HCT116 (cell line): Measurements from ENCODE around the gene PLEKHA5. TPM values are rescaled to one million over a fixed set of nuclear protein-coding genes. Genes with fewer than 3 reads are reported as not detected.

ENCODE experiments used
- ATAC-seq: fragments of 200-7000 bp; cut with Tn5 transposase; 2 replicates; pipeline ENCODE4 v1.9.1; 2020; ENCODE audit warnings: mild to moderate bottlenecking, moderate library complexity
- BruUV-seq: library from RNA; stranded (reverse); fragments of 400-500 nt; replicated peaks from 2 replicates; lab custom pipeline; 2021; lab: Mats Ljungman, UMichigan
- CTCF ChIA-PET: fragments of 300-600 bp; sonication (Branson Sonifier 250); formaldehyde crosslinking; loops from one replicate; lab custom pipeline; 2021; ENCODE audit warnings: antibody characterized with exemption; lab: Charles Lee
- POLR2A ChIA-PET: fragments of 300-600, 350-600 bp; sonication (Branson Sonifier 250); formaldehyde crosslinking; loops from one replicate; lab custom pipeline; 2021; ENCODE audit warnings: antibody characterized with exemption; lab: Charles Lee
- RAD21 ChIA-PET, 2 experiments: fragments of 300-600 bp; sonication (Branson Sonifier 250); formaldehyde crosslinking; loops; one replicate each; lab custom pipeline; 2023; ENCODE audit warnings: low total read pairs in 2 of 2; ENCODE audit not compliant: uncharacterized antibody in 2 of 2, unreplicated experiment in 2 of 2, low non-redundant PET in 1 of 2; lab: Charles Lee
- DNase-seq: peaks from one replicate; pipeline ENCODE4 v3.0.0-alpha.2; 2010; ENCODE audit warnings: low read depth, low spot score
- H2AFZ ChIP-seq: fragments of 200-600 bp; shearing (Covaris generic), sonication (generic); 2 replicates; pipeline ENCODE4 v1.6.1; 2017; ENCODE audit warnings: low read depth, mixed run types, mixed read lengths, antibody characterized with exemption, low read length; ENCODE audit not compliant: poor library complexity, severe bottlenecking
- H3K27ac ChIP-seq: 2 replicates; pipeline ENCODE4 v1.5.1; 2012; ENCODE audit warnings: low read depth, low read length
- H3K27me3 ChIP-seq: fragments of 200-600 bp; sonication (generic); 2 replicates; pipeline ENCODE4 v1.6.1; 2016; ENCODE audit warnings: mixed run types, low read length, mixed read lengths; ENCODE audit not compliant: insufficient read depth
- H3K36me3 ChIP-seq, 2 experiments: fragments of 200-500 bp in 1 of 2; fragments of 200-600 bp in 1 of 2; sonication (Bioruptor generic) in 1 of 2; sonication (generic) in 1 of 2; 2 replicates each; pipeline versions ENCODE4 v1.5.1 to v1.6.1; 2014 to 2016; ENCODE audit warnings: low read length in 2 of 2, inconsistent platforms in 1 of 2, mixed read lengths in 1 of 2, mixed run types in 1 of 2; ENCODE audit not compliant: insufficient read depth in 2 of 2, control insufficient read depth in 1 of 2
- H3K4me1 ChIP-seq, 2 experiments: fragments of 200-600 bp in 1 of 2; sonication (generic) in 1 of 2; 2 replicates each; pipeline versions ENCODE4 v1.5.1 to v1.6.1; 2012 to 2017; ENCODE audit warnings: low read length in 2 of 2, inconsistent platforms in 1 of 2, mild to moderate bottlenecking in 1 of 2, mixed read lengths in 1 of 2, mixed run types in 1 of 2, moderate library complexity in 1 of 2; ENCODE audit not compliant: insufficient read depth in 2 of 2, control insufficient read depth in 1 of 2
- H3K4me2 ChIP-seq: fragments of 200-600 bp; sonication (generic); 2 replicates; pipeline ENCODE4 v1.6.1; 2017; ENCODE audit warnings: mixed run types, low read length, mixed read lengths
- H3K4me3 ChIP-seq, 2 experiments: fragments of 200-600 bp in 1 of 2; sonication (generic) in 1 of 2; replicated peaks in 1 of 2; 2 replicates each; pipeline ENCODE4 v1.5.1; 2011 to 2016; ENCODE audit warnings: low read length in 2 of 2, control low read depth in 1 of 2, low read depth in 1 of 2, mild to moderate bottlenecking in 1 of 2, mixed read lengths in 1 of 2, mixed run types in 1 of 2
- H3K79me2 ChIP-seq: fragments of 200-600 bp; sonication (generic); 2 replicates; pipeline ENCODE4 v1.6.1; 2017; ENCODE audit warnings: mild to moderate bottlenecking, mixed run types, low read length, moderate library complexity, mixed read lengths; ENCODE audit not compliant: insufficient read depth
- H3K9ac ChIP-seq: fragments of 200-600 bp; sonication (generic); 2 replicates; pipeline ENCODE4 v1.6.1; 2016; ENCODE audit warnings: low read length, mixed read lengths
- H3K9me2 ChIP-seq: fragments of 200-600 bp; sonication (generic), shearing (Covaris generic); 2 replicates; pipeline ENCODE4 v1.6.1; 2017; ENCODE audit warnings: mixed run types, mild to moderate bottlenecking, moderate library complexity; ENCODE audit not compliant: insufficient read depth
- H3K9me3 ChIP-seq, 2 experiments: fragments of 200-500 bp in 1 of 2; fragments of 200-600 bp in 1 of 2; sonication (Bioruptor generic) in 1 of 2; sonication (generic) in 1 of 2; 2 replicates each; pipeline ENCODE4 v1.6.1; 2014 to 2017; ENCODE audit warnings: low read length in 2 of 2, mixed read lengths in 2 of 2, inconsistent platforms in 1 of 2, low read depth in 1 of 2, mild to moderate bottlenecking in 1 of 2, mixed run types in 1 of 2, moderate library complexity in 1 of 2; ENCODE audit not compliant: control insufficient read depth in 1 of 2, insufficient read depth in 1 of 2
- H4K20me1 ChIP-seq: fragments of 200-600 bp; sonication (generic), shearing (Covaris generic); 2 replicates; pipeline ENCODE4 v1.6.1; 2017; ENCODE audit warnings: mixed run types, mild to moderate bottlenecking, moderate library complexity; ENCODE audit not compliant: insufficient read depth
- CBX3 ChIP-seq: IDR thresholded peaks from 2 replicates; pipeline ENCODE4 v1.6.1; 2012; ENCODE audit warnings: low read depth
- EGR1 ChIP-seq: IDR thresholded peaks from 2 replicates; pipeline ENCODE4 v1.6.1; 2012; ENCODE audit warnings: low read depth
- EZH2 ChIP-seq: fragments of 200-600 bp; sonication (generic); IDR thresholded peaks from 2 replicates; pipeline ENCODE4 v1.6.1; 2017; ENCODE audit warnings: antibody characterized with exemption, mixed run types
- EZH2phosphoT487 ChIP-seq: fragments of 200-600 bp; IDR thresholded peaks from 2 replicates; pipeline ENCODE4 v1.6.1; 2018; ENCODE audit warnings: antibody characterized with exemption, borderline replicate concordance
- FOSL1 ChIP-seq: IDR thresholded peaks from 2 replicates; pipeline ENCODE4 v1.6.1; 2012; ENCODE audit warnings: low read depth
- RAD21 ChIP-seq: IDR thresholded peaks from 2 replicates; pipeline ENCODE4 v1.6.1; 2012; ENCODE audit warnings: low read depth, mild to moderate bottlenecking
- SRF ChIP-seq: IDR thresholded peaks from 2 replicates; pipeline ENCODE4 v1.6.1; 2012; ENCODE audit warnings: low read depth
- TCF7L2 ChIP-seq: IDR thresholded peaks from 2 replicates; pipeline ENCODE4 v1.7.0; 2011; ENCODE audit warnings: borderline replicate concordance, inconsistent platforms; ENCODE audit not compliant: insufficient read depth, insufficient read length; ENCODE audit errors: extremely low read depth
- intact Hi-C: fragments of 100-400 bp; cut with micrococcal nuclease; formaldehyde crosslinking; loops from 2 replicates; pipeline ENCODE4 v1.10.0; 2022
- total RNA-seq: library from RNA; stranded (reverse); gene quantifications from one replicate; pipeline ENCODE4 v1.2.1, GENCODE V29; 2021; ENCODE audit not compliant: unreplicated experiment

Gene PLEKHA5
- total RNA-seq, 1 experiment from 2014 or later = 18.9 TPM

DNA sequence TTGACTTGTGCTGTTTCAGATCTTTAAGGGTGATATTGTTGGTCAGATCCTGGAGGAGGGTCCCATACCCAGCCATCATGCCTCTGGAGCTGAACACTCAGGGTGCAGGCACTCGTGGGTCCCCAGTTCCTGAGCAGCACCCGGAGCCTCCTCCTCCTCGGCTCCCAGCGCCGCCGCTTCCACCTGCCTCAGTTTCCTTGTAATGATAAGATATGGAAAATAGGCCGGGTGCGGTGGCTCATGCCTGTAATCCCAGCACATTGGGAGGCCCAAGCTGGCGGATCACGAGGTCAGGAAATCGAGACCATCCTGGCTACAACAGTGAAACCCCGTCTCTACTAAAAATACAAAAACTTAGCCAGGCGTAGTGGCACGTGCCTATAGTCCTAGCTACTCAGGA is 289.6 kb downstream of the PLEKHA5 start:
- H4K20me1 ChIP-seq = no peaks in the 10 kb centered on the region
- H3K27ac ChIP-seq = no peak overlapping the region
- H3K79me2 ChIP-seq = no peaks in the 10 kb centered on the region
- no TSS peak for BruUV-seq
- CTCF ChIA-PET = no interaction called here
- no peaks in the 10 kb centered on the region for H3K36me3 ChIP-seq
- TF ChIP-seq RAD21 (no peak), CBX3 (no peak), EZH2phosphoT487 (no peak), FOSL1 (no peak), SRF (no peak), EGR1 (no peak), TCF7L2 (no peak)
- no peak for ATAC-seq
- POLR2A ChIA-PET = no interaction called here
- H3K4me1 ChIP-seq = 0 out of 4 replicates have a peak, but pooled peaks cover 0 to 5% of the 10 kb centered on the region in 2 experiments
- no peaks in the 10 kb centered on the region for H3K27me3 ChIP-seq
- no peaks in the 10 kb centered on the region for H3K9me2 ChIP-seq
- intact Hi-C loops = no loop called here
- no peak overlapping the region for H2AFZ ChIP-seq
- H3K9me3 ChIP-seq = no peaks in the 10 kb centered on the region
- DNase-seq = no peak
- no peak overlapping the region for H3K9ac ChIP-seq
- RAD21 ChIA-PET = no interaction called here
- no peak overlapping the region for H3K4me2 ChIP-seq
- no peak overlapping the region for H3K4me3 ChIP-seq

DNA sequence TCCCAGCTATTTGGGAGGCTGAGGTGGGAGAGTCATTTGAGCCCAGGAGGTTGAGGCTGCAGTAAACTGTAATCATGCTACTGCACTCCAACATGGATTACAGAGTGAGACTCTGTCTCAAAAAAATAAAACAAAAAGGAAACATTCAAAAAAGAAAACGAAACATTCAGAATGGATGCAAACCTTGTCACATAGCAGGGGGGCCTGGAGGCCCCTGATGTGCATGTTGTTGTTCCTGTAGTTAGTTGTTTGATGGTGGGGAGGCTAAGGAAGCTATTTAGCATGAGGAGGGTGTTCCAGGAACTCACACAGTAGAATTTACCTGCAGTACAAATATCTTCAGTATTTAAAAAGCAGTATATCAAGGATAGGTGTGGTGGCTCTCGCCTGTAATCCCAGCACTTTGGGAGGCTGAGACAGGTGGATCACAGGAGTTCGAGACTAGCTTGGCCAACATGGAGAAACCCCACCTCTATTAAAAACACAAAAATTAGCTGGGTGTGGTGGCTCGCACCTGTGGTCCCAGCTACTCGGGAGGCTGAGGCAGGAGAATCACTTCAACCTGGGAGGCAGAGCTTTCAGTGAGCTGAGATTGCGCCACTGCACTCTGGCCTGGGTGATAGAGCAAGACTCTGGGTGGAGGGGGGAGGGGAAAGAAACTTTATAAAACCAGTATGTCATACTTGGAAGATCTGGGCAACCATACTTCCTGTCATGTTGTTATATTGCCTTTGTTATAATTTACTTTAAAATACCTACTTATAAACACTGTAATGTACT is 292.2 kb downstream of the PLEKHA5 start:
- no TSS peak for BruUV-seq
- RAD21 ChIA-PET = no interaction called here
- Histone ChIP-seq H3K9me3 (no peaks in the 10 kb centered on the region), H3K79me2 (no peaks in the 10 kb centered on the region), H3K9ac (no peak overlapping the region), H3K4me1 (0 out of 4 replicates have a peak, but pooled peaks cover 0 to 5% of the 10 kb centered on the region in 2 experiments), H3K4me2 (no peak overlapping the region), H3K27me3 (no peaks in the 10 kb centered on the region), H3K4me3 (no peak overlapping the region), H4K20me1 (no peaks in the 10 kb centered on the region), H3K9me2 (no peaks in the 10 kb centered on the region), H3K27ac (no peak overlapping the region), H3K36me3 (no peaks in the 10 kb centered on the region), H2AFZ (no peak overlapping the region)
- intact Hi-C loops = no loop called here
- ATAC-seq = no peak
- DNase-seq = no peak
- TF ChIP-seq EZH2 = no peak
- CTCF ChIA-PET = no interaction called here
- POLR2A ChIA-PET = no interaction called here
